GM18861 (cell line): ENCODE measurements around the gene DOCK4.

Experiments
- ATAC-seq: cut with Tn5 transposase; IDR thresholded peaks from one replicate; pipeline ENCODE4 v1.9.1; 2021; ENCODE audit not compliant: unreplicated experiment

DOCK4 gene

GRCh38 chr7:112116894-112117293, 89.3 kb downstream of the DOCK4 start:
- no peak for ATAC-seq

DNA sequence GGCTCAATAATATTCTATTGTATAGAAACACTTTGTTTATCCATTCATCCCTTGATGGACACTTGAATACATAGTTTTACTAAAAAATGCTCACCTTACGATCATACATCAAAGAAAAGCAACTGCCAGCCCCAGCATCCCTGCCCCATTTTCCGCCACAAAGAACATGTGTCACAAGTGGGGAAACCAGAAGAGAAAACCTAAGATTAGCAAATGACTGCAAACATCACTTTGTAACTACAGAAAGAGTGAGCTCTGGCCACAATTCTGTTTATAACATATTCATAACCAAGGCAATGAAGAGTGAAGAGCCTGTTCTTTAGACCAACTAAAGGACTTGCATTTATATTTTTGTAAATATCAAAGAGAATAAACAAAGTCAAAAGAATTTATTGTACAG, 89.8 kb downstream of the DOCK4 start:
- no peak for ATAC-seq

GRCh38 chr7:112115880-112116279, 90.3 kb downstream of the DOCK4 start:
- no peak for ATAC-seq

DNA sequence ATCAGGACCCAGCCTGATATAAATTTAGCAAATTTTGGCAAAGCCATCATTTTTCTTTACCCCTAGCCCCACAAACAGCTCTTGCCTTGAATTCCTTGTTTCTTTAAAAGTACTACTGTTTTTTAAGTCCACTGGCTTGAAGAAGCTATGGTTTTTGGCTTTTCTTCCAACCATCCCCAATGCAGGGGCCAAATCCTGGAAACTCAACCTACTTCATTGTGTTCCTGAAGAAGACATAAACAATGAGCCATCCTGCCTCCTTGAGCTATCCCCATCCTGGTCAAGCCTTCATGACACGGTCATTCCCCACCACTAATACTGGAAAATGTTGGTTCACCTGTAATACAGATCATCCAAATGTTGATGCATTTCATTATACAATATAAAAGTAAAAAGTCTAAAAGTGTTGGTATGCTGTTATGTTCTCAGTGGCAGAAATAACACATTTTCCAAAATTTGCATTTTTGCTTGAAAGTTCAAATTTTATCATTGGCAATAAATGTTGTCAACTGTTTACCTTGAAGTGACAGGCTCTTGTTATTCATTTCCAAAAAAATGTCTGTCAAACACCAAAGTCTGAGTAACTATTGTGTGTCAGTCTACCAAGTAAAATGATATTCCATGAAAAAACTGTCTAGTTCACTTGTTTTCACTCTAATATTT, 92.2 kb downstream of the DOCK4 start:
- no peak for ATAC-seq

GRCh38 chr7:112112822-112113255, 93.4 kb downstream of the DOCK4 start:
- no peak for ATAC-seq

DNA sequence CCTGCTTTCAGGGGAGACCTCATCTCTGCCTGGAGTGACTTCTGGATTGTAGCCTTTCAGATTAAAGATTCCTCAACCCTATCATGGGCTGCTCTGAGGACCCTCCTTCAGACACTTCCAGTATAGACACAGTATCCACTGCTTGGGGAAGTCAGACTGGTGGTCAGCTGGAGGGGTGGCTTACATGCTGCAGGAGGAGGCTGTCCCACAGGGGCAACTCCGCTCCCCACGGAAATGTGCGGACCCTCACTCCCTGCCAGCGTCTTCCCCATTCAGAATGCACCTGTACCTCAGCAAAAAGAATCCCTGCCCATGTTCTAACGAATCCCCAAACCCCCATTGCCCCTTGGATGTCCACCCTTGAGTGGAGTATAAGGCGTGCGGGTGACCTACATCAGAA, 95.5 kb downstream of the DOCK4 start:
- ATAC-seq, result no peak

DNA sequence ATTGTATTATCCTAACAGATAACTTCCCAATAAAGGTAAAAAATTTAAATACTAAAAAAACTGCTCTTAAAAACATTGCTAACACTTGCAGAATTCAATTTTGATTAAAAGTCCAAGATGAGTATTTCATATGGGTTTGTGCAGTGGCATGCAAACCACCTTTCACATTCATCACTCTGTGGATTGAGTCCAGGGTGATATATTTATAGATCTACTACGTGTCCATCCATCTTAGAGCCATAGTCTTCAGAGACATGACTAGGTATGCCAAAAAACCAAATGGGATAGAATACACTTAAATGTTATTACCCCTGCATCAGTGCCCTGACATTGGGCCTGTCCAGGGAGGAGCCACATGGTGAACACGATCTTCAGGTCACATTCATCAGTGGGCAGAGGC, 96.0 kb downstream of the DOCK4 start:
- no peak for ATAC-seq

GRCh38 chr7:112108981-112109380, 97.2 kb downstream of the DOCK4 start:
- ATAC-seq, result no peak

- no peak for ATAC-seq
These were observed 100.3 kb downstream of the DOCK4 start for GRCh38 chr7:112105584-112106530.

DNA sequence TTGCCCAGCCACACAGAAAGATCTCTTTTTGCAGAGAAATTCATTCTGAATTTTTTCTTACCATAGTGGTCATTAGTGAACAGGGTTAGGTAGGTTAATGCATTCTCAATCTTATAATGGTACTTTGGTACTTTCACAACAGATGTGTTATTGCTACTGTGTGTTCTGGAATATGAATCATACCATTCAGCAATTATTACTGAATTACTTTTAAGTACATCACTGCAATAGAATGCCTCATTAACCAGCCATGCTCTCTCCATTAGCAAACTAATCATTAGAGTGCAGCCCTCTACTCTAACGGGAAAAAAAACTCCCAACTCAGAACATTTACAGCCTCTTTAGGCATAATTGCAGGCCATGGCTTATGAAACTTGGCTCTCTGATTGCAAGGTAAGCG, 102.1 kb downstream of the DOCK4 start:
- ATAC-seq, result no peak

DNA sequence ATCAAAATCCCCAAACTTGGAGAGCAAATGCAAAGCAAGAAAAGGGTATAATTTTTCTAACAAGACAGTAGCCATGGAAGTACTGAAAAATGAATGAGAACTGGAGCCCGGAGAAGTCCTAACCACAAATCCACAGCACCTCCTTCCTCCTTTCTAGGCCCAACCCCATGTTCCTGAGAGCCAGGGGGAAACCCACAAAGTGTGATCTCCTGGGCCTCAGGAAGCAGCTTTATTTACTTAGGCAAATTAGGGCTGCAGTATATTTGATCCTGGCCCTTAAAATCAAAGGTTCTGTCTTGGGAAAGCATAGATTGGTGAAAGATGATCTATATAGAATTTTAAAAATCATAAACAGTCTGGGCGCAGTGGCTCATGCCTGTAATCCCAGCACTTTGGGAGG, 103.0 kb downstream of the DOCK4 start:
- no peak for ATAC-seq

- ATAC-seq, result no peak
These were observed 104.9 kb downstream of the DOCK4 start for GRCh38 chr7:112101201-112101846.

GRCh38 chr7:112097524-112097923, 108.7 kb downstream of the DOCK4 start:
- no peak for ATAC-seq

- no peak for ATAC-seq
These were observed 112.8 kb downstream of the DOCK4 start for GRCh38 chr7:112093409-112093808.

- ATAC-seq, result no peak
These were observed 113.3 kb downstream of the DOCK4 start for GRCh38 chr7:112092709-112093395.

- ATAC-seq, result no peak
These were observed 113.9 kb downstream of the DOCK4 start for GRCh38 chr7:112092306-112092705.

DNA sequence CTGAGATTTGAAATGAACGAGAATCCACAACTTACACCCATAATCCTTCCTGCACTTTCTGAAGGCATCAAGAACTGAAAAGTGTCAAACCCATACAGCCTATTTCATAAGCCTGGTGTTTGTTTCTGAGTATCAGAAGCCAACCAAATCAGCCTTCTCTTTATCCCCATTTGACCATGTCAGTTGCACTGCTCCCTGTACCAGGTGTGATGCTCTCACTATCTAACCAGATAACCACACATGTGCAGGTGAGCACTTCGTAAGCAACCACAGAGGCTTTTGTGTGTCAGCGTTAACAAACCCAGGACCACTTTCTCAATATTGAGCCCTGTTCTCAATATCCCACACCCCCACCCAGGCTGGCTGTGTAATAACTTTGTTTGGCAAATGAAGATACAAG, 114.4 kb downstream of the DOCK4 start:
- no peak for ATAC-seq

- ATAC-seq, result no peak
These were observed 116.6 kb downstream of the DOCK4 start for GRCh38 chr7:112089551-112089950.

GRCh38 chr7:112088484-112089016, 117.6 kb downstream of the DOCK4 start:
- no peak for ATAC-seq

DNA sequence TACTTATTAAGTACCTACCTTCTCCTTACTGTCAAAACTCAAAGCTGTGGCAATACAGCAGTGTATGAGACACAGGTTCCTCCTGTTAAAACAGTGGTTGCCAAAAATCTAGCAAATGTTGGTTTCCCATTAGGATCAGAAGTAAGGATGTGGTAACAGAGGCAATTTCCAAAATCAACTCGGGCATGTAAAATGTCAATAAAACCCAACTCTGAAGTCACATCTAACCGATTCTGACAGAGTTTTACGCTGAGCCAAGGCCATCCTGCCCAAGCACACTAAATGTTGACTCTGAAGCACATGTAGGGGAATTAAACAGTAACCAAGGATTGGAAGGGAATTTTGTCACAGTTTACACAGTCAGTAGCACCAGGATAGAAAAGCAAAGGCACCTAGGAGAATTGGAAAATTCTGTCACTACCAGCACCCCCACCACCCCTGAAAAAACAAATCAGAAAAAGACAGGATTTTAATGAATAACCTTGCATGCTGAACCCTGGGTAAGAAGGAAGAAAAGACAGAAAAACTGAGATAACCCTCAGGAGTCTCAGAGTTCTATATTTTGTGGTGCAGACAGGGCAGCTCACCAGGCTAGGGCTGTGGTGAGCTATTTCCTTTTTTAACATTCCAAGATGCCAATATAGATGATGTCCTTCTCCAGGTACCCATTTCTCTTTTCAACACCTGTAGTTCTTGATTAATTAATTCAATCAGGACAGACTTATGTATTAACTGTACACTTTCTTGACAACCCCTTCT, 119.5 kb downstream of the DOCK4 start:
- no peak for ATAC-seq
